ENCODE results near the gene TMBIM6.

The TMBIM6 gene

DNA sequence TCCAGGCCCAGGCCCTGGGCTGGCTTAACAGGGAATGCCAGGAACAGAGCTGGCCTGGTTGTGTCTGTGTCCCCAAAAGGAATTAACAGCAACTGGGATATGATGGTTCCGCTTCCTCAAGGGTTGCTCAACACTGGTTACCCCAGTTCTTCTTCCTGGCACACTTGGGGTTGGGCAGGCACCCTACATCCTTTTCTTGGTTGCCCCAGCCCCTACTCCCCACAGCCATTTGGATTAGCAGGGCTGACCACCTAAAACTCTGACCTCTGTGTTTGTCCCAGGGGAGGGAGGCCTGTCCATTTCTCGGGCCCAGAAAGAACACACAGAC is 56.1 kb downstream of the TMBIM6 start:
- DNase-seq (ENCODE audit: low read depth, low spot score), result no peak

DNA sequence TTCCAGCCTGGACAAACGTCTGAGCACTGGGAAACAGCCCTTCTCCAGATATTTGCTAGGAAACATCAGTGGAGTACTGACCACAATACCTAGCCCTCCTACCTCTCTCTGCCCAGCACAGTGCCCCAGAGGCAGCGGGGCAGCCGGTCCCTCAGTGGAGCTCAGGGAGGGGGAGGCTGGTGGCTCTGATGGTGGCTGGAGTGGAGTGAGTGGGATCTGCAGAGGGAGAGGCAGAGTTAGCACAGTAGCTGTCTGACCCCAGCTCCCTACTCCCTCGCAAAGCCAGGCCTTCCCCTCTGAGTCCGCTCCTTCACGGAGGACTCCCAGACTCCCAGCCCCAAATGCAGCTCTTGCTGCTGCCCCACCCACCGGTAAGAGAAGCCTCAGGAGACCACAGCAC is 56.9 kb downstream of the TMBIM6 start:
- DNase-seq (ENCODE audit: low read depth, low spot score), result no peak

DNA sequence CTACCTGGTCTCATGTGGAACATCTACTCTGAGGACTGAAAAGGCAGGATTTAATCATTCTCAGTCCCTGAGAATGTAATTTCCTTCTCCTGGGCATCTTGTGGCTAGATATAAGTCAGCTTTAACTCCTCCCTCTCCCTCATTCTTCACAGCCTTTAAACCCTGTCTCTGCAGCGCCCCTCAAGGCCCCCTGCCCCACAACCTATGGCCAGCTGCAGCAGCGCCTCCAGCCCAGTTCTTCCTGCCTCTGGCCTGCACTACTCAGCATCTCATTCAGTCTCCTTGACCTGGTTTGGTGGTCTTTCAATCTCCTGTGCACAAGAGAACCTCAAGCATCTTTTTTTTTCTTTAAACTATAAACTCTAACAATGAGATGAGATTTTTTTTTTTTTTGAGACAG is 57.6 kb downstream of the TMBIM6 start:
- DNase-seq (ENCODE audit: low read depth, low spot score), result no peak

DNA sequence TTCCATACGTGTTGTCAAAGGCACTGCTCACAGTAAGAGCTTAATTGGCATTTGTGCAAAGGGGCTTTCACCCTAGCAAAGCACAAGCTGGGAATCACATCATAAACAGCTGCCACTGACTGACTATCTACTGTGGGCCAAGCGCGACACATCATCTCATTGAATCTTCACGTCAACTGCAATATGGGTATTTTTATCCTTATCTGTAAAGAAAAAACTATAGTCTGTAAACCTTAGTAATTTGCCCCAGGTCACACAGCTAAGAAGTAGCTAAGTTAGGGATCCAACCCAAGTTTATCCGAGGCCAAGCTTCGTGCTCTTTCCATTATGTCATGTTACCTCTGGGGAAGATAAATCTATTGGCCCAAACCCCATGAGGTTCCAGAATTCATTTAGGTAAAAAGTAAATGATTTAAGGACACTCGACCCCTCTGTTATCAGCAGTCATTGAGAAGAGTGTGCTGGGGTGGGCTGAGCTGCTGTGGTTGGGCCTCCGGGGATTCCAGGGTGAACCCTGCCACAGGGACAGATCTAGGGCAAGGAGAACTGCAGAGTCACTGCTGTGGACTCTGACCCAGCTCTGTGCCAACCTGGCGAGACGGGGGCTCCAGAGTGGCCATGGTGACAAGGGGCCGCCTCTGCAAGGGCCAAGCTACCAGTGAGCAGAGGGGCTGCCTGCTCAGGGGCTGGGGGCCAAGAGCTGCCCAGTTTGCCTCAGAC is 59.2 kb downstream of the TMBIM6 start:
- DNase-seq (ENCODE audit: low read depth, low spot score), result no peak

DNA sequence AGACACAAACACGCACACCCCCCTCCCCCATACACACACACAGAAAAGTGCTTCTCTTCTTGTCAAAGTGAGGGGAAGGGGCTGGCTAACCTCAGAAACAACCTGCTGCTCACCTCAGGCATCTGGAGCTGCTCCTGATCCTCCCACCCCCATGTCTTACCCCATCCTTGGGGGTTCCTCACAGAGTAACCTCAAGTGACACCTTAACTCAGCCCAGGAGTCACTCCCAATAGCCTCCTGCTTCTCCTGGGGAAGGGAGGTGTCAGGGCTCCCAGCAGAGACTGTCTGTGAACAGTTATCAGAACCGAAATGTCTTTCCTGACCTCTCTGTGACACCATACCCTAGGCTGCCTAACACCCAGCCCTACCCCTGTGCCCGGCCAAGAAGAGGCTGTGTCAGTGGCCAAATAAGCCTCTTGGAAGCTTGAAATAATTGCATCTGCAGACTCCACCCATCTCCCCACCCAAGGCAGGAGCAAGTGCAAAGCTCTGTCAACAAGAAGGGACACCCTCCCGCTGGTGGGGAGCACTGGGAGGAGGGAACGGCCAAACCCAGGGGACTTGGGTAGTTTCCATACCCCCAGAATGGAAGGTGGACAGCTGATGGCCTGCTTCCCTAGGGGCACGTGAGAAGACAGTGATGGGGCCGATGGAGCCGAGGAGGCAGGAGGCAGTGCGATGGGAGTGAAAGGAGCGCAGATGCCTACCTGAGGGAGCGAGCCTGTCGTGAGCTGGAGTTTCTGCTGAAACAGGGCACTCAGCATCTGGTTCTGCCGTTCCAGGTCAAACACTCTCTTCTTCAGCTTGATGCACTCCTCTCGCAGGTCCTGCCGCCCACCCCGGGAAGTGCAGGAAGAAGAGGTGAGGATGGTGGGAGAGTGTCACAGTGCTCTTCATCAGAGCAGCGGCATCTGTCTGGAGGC is 60.0 kb downstream of the TMBIM6 start:
- no peak for DNase-seq (ENCODE audit: low read depth, low spot score)

DNA sequence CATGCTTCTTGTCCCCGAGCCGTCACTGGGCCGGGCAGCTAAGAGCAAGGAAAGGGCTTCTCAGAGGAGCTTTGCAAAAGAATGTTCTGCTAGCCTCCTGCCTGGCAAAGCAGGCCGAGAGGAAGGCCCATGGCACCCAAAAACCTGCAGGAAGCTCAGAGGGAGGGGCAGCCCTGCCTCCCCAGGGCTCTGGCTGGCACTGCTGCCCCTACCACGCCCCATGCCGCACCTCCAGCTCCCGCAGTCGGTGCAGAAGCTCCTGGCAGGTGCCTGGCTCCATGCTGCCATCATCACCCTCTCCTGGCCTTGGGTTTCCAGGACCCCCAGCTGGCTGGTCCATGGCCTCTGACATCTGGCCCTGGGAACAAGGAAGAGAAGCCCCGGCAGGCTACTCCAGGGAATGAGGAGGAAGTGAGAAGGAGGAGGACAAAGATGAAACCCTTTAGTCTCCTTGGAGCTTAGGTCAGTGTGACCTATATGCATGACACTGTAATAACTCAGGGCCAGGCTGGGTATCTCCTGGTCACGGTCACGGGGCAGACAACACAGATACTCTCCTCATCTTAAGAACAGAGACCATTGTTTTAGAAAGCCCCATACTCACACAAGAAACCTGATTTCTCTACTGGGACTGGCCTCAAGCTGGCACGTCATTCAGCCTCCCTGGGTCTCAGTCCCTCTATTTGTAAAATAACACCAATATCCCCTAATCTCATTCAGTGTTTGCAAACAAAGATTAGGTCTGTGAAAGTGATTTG is 62.5 kb downstream of the TMBIM6 start:
- no peak for DNase-seq (ENCODE audit: low read depth, low spot score)

DNA sequence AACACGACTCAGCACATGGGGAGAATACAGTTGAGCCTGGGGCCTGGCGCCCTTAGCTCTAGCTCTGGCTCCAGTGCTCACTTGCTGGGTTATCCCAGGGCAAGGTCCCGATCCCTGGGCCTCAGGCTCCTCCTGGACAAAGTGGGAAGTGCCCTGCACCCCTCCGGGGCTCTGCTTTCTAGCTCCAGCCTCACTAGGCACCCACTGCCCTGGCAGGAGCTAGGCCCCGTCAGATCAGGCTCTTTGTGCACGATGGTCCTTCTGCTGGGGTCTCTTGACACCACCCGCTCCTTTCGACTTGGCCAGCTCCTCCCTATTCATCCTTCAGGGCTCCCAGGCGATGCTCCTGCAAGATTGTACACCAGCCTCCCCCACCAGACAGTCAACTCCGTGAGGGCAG is 63.5 kb downstream of the TMBIM6 start:
- DNase-seq (ENCODE audit: low read depth, low spot score), result no peak

DNA sequence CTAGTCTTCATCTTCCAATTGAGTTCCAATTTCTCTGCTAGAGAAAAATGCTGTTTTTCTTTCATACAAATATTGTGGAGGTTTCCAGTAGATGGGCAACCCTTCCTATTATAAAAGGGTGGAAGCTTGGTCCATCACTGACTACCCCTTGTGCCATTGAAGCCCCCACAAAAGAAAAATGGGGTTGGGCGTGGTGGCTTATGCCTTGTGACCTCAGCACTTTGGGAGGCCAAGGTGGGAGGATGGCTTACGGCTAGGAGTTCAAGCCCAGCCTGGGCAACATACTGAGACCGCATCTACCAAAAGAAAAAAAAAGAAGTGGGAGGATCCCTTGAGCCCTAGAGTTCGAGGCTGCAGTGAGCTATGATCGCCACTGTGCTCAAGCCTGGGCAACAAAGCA is 64.1 kb downstream of the TMBIM6 start:
- no peak for DNase-seq (ENCODE audit: low read depth, low spot score)

DNA sequence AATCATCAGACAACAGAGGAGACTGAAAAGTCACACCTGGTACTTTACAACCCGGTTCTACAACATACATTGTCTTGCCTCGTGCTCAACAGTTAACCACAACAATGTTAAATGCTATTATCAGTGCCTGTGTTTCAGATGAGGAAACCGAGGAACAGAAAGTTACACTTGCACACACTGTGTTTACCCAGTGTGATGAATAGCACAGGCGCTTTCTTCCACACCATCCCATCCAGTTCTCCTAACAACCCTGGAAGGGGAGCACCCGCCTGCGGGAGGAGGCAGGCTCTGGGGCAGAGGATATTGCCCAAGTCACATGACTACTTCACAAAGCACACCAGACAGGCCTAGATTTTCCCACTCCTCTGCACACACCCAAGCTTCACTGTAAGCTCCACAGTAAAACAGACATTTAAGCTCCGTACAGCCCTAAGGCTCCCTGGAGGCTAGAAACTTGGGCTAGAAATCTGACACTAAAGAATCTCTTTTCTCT is 65.0 kb downstream of the TMBIM6 start:
- no peak for DNase-seq (ENCODE audit: low read depth, low spot score)

DNA sequence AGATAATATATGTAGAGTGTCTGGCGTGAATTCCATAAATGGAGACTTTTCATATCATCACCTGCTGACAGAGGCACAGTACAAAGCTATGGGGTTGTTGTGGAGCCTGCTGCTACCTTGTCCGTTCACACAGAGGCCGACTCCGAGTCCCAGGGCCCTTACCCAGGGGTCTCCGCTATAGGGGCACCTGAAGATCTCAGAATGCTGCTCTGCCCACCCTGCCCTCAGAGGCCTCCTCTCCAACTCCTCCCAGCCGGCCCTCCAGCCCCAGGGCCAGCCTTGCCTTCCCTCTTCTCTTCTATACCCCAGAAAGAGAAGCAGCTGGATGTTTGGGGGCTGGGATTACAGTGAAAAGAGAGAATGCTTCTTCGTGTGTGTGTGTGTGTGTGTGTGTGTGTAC is 65.5 kb downstream of the TMBIM6 start:
- DNase-seq (ENCODE audit: low read depth, low spot score), result no peak

DNA sequence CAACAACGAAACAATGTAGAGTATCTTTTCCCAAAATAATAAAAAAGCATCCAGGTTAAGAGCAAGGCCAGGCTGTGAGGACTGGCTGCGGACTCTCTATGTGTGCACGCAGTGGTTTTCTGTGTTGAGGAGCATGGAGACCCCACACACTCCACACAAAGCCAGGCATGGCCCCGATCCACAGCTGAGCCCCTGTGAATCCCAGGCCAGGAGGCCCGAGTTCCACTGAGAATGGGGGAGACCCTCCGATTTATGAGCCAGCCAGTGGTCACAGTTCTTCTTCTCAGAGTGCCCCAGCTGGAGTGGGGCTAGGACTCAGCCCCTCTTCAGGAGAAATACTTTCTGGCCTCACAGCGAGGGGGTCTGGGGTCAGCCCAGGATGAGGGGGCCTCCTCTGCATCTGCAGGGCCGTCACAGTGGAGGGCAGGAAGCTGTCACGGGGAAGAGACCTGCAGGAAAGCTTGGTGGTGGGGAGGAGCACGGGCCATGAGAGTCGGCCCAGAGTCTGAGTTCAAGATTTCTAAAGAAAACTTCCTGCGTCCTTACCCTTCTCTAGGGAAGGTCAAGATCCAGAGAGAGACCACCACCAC is 66.7 kb downstream of the TMBIM6 start:
- no peak for DNase-seq (ENCODE audit: low read depth, low spot score)

DNA sequence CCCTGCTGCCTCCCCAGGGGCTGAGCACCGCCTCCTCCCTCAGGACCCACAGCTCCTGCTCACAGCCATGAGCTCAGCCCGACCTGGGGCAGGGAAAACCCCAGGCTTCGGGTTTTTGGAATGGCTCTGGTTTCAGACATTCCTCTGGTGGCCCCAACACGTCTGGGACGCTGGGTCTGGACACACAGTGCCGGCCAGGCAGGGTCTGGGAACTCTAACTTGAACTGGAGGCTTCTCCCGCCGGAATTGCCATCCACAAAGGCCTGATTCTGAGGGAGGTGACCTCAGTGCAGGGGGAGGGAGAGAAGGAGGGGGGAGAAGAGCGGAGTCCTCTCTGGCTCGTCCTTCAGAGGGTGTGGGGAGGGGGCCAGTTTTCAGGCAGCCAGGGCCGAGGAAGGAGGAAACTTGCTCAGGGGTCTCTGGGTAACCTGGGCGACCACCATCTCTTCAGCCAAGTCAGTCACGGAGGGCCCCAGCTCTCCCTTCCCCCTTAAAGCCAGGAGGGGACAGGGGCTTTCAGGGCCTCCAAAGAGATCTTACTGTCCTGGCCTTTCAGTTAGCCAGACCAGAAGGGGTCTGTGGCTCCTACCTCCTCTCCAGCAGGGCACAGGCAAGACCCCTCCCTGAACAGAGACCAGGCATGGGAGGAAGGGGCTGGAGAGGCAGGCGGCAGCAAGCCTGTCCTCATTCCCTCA is 67.5 kb downstream of the TMBIM6 start:
- no peak for DNase-seq (ENCODE audit: low read depth, low spot score)

DNA sequence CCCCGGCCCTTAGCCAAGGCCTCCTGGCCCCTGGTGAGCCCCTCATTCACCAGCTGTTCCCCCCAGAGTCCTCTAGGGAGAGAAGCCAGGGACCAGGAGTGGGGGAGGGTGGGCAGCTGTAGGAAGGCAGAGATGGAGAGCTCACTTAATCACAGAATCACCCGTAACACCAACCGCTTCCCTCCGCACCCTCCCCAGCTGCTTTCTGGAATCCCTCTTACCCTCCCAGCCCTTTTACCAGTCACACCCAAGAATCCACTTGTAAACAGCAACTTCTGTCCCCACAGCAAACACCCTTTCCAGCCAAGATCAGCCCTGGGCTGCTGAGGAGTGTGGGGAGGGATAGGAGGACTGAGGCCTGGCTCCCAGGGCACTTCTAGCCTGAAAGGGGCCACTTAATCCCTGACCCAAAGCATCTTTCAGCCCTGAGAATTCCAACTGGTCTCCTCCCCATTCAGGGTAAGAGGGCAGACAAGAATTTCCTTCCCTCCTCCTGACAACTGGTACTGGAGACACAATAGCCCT is 68.1 kb downstream of the TMBIM6 start:
- no peak for DNase-seq (ENCODE audit: low read depth, low spot score)

DNA sequence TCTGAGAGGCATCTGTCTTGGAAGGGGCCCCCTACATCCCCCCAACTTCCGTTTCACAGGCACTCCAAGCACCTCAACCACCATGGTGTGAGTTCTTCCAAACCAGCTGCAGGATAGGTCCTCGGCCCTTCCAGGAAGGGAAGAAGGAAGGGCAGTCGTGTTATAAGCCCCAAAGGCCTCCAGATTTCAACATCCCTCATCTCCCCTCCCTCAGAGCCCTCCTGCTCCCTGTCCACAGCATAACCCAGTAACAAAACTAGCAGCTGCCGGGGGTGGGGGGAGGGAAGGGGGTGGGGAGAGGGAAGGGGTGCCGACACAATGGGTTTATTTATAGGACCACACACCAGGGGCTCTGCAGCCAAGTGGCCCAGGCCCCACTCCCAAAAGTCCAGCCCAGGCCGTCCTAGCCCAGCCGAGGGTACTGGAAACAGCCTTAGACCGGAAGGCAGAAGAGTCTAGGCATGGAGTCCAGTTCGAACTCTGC is 68.6 kb downstream of the TMBIM6 start:
- no peak for DNase-seq (ENCODE audit: low read depth, low spot score)

DNA sequence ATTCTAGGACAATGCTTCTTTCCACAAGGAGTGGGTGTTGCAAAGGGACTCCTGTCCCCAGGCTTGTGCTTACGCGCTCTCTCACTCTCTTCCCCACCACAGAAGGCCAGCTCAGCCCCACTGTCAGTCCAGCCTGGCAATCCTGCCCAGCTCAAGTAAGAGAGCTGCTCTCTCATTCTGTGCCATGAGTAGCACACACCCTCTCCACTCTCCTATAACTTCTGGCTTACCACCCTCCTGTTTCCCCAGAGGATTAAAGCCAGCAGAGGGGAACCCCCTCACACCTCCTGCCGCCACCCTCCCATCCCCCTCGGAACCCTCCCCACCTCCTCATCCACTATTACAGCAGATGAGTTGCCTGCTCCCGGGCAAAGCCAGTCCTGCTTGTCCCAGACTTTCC is 69.8 kb downstream of the TMBIM6 start:
- no peak for DNase-seq (ENCODE audit: low read depth, low spot score)

DNA sequence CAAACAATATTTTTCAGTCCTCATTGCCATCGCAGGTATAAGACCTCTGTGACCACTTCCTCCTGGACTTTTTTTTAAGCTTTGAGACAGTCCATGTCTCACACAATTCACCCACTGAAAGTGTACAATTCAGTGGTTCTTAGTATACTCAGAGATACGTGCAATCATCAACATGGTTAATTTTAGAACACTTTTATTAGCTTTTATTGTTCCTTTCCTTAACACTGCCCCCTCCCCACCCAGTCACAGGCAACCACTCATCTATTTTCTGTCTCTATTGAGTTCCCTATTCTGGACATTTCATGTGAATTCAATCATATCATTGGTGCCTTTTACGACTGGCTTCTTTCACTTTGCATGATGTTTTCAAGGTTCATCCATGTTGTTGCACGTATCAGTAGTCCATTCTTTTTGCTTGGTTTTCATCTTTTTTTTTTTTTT is 70.6 kb downstream of the TMBIM6 start:
- no peak for DNase-seq (ENCODE audit: low read depth, low spot score)

DNA sequence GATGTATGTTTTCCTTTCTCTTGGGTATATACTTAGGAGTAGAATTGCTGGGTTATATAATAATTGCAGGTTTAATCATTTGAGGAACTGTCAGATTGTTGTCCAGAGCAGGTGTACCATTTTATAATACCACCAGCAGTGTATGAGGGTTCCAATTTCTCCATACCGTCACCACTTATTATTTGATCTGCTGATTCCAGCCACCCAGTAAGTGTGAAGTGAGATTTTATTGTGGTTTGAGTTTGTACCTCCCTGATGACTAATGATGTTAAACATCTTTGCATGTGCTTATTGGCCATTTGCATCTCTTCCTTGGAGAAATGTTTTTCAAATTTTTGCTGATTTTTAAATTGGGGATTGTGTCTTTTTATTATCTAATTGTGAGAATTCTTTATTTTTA is 71.8 kb downstream of the TMBIM6 start:
- no peak for DNase-seq (ENCODE audit: low read depth, low spot score)

Measured in activated naive CD8-positive, alpha-beta T cell treated with anti-CD3 and anti-CD28 coated beads, Interleukin-2, amount 50 U/mL, for 16 hours (primary cell).